Vagina (tissue), 2 donors: ENCODE results near the gene MPP1. TPM values are rescaled to one million over a fixed set of nuclear protein-coding genes. Genes with fewer than 3 reads are reported as not detected.

Source experiments
- DNase-seq, 2 donors: peaks; one replicate each; pipeline ENCODE4 v3.0.0-alpha.2; 2017; ENCODE audit errors: extremely low spot score in 2 of 2
- H3K27ac ChIP-seq: fragments of 200-600 bp; sonication (generic); one replicate; pipeline ENCODE4 v1.5.1; 2019
- H3K27me3 ChIP-seq: fragments of 200-600 bp; sonication (generic); one replicate; pipeline ENCODE4 v1.5.1; 2019
- H3K36me3 ChIP-seq, 2 donors: fragments of 200-600 bp; sonication (generic); one replicate each; pipeline ENCODE4 v1.5.1; 2017 to 2019
- H3K4me1 ChIP-seq: fragments of 200-600 bp; sonication (generic); one replicate; pipeline ENCODE4 v1.5.1; 2019
- H3K4me3 ChIP-seq, 2 donors: fragments of 200-600 bp; sonication (generic); 1 replicate in 1 of 2; 2 replicates in 1 of 2; pipeline ENCODE4 v1.5.1; 2016 to 2019
- H3K9me3 ChIP-seq: fragments of 200-600 bp; sonication (generic); one replicate; pipeline ENCODE4 v1.5.1; 2019
- CTCF ChIP-seq, 3 experiments: fragments of 450-650 bp in 2 of 3; fragments of 200-600 bp in 1 of 3; sonication (generic) in 1 of 3; IDR thresholded peaks; one replicate each; pipeline ENCODE4 v1.5.1; 2017 to 2019; ENCODE audit warnings: antibody characterized with exemption in 3 of 3, mild to moderate bottlenecking in 2 of 3, moderate library complexity in 2 of 3
- POLR2A ChIP-seq, 2 donors: fragments of 450-650 bp; IDR thresholded peaks; one replicate each; pipeline ENCODE4 v1.6.1; 2017; ENCODE audit warnings: antibody characterized with exemption in 2 of 2, mild to moderate bottlenecking in 2 of 2, moderate library complexity in 2 of 2
- POLR2AphosphoS5 ChIP-seq, 2 donors: sonication (generic); formaldehyde crosslinking; IDR thresholded peaks; one replicate each; pipeline ENCODE4 v1.9.0; 2017; ENCODE audit warnings: antibody characterized with exemption in 2 of 2, mild to moderate bottlenecking in 2 of 2, low read depth in 1 of 2; ENCODE audit not compliant: insufficient read depth in 1 of 2
- intact Hi-C: fragments of 100-400 bp; cut with DNase I; formaldehyde crosslinking; loops from one replicate; pipeline ENCODE4 v1.15.1; 2023
- small RNA-seq: library from RNA; depleted of rRNA; stranded (forward); fragments of <200 nt; gene quantifications from one replicate; pipeline ENCODE3, GENCODE V24; 2016
- total RNA-seq: library from RNA; depleted of rRNA; stranded (reverse); fragments of >200 nt; gene quantifications from one replicate; pipeline ENCODE4 v1.2.3, GENCODE V29; 2016

The MPP1 gene
- total RNA-seq, 1 donor from 2014 or later, result 15.7 TPM

GRCh38 chrX:154731881-154732280, 73.4 kb downstream of the MPP1 start:
- DNase-seq, result no peak
- intact Hi-C loops, result no loop called here
- Histone ChIP-seq H3K27ac (no peak overlapping the region), H3K36me3 (no peaks in the 10 kb centered on the region), H3K4me3 (no peak overlapping the region), H3K4me1 (peaks cover 44% of the 10 kb centered on the region), H3K27me3 (no peaks in the 10 kb centered on the region), H3K9me3 (no peaks in the 10 kb centered on the region)
- no peak for TF ChIP-seq CTCF (IDR thresholded peaks at IDR 0.05)

DNA sequence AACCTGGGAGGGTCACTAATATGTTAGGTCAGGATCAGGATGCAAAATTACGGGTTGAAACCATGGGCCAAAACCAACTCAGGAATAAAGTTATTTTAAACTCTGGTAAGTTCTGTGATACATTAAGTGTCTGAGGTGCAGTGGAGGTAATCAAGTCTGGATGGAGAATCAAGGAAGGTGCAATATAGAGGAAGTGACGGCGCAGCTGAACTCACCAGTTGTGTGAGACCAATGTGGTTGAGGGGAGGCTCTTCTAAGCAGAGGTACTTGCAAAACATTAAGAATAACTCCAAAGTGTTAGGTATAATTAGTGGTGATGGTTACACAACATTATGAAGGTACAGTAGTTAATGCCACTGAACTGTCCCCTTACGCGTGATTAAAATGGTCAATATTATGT, 74.1 kb downstream of the MPP1 start:
- no peaks in the 10 kb centered on the region for H3K9me3 ChIP-seq
- intact Hi-C loops, result no loop called here
- H3K4me3 ChIP-seq, result no peak overlapping the region
- H3K27ac ChIP-seq, result no peak overlapping the region
- no peak for TF ChIP-seq CTCF (IDR thresholded peaks at IDR 0.05)
- TF ChIP-seq POLR2AphosphoS5 (IDR thresholded peaks at IDR 0.05; ENCODE audit: insufficient read depth in 1 of 2, low read depth in 1 of 2), result no peak
- no peak for TF ChIP-seq POLR2A (IDR thresholded peaks at IDR 0.05)
- no peaks in the 10 kb centered on the region for H3K36me3 ChIP-seq
- H3K27me3 ChIP-seq, result no peaks in the 10 kb centered on the region
- H3K4me1 ChIP-seq, result peaks cover 44% of the 10 kb centered on the region
- no peak for DNase-seq

DNA sequence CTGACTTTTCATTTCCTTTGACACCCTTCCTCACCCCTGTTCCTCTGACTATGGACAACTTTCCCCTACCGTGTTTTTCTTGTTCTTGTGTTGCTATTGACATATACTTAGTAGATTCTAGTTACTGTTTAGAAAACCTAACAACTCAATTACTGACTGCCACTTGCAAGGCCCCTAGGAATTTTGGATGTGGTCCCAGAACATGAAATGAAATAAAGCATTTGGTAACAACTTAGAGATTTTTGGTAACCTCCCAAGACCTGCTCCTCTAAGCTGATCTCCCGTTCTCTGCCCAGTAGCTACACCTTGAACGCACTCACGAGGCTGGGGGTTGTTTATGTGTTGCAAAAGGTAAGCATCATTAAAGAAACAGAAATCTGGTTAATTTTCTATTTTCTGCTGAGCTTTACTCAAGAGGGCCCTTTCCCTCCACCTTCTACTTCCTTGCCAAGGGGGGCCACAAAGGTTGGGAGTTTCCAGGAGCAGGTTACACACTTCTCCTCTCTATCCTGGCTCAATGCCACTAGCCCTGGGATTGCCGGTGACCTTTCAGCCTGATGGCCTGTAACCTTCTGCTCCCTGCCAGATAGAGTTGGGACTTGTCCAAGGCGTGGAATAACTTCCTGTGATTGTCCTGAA, 74.9 kb downstream of the MPP1 start:
- Histone ChIP-seq H3K27me3 (no peaks in the 10 kb centered on the region), H3K36me3 (no peaks in the 10 kb centered on the region), H3K4me3 (no peak overlapping the region), H3K9me3 (no peaks in the 10 kb centered on the region), H3K4me1 (peaks cover 44% of the 10 kb centered on the region), H3K27ac (no peak overlapping the region)
- DNase-seq, result no peak
- intact Hi-C loops, result no loop called here
- TF ChIP-seq POLR2A (IDR thresholded peaks at IDR 0.05) (no peak), POLR2AphosphoS5 (IDR thresholded peaks at IDR 0.05; ENCODE audit: insufficient read depth in 1 of 2, low read depth in 1 of 2) (no peak), CTCF (IDR thresholded peaks at IDR 0.05) (no peak)

DNA sequence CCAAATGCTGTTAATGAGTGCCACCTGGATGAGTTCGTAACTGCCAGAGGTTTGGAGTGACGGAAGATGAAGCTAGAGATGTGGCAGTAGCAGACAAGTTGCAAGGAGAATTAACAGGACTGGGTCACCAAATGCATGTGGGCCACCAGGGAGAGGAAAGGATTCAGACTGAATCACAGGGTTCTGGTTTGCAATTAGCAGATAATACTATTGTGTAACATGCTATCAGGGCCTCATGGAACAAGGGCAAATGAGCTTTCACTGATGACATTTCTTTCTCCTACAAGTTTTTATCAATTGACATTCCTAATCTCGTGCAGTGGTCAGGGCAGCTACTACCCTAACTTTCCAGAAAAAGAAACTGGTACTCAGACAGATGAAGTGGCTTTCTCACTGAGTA, 75.8 kb downstream of the MPP1 start:
- no peak for DNase-seq
- H3K27me3 ChIP-seq, result no peaks in the 10 kb centered on the region
- H3K9me3 ChIP-seq, result no peaks in the 10 kb centered on the region
- H3K27ac ChIP-seq, result no peak overlapping the region
- peaks cover 34% of the 10 kb centered on the region for H3K4me1 ChIP-seq
- H3K4me3 ChIP-seq, result no peak overlapping the region
- intact Hi-C loops, result no loop called here
- TF ChIP-seq POLR2A (IDR thresholded peaks at IDR 0.05), result no peak
- TF ChIP-seq POLR2AphosphoS5 (IDR thresholded peaks at IDR 0.05; ENCODE audit: insufficient read depth in 1 of 2, low read depth in 1 of 2), result no peak
- TF ChIP-seq CTCF (IDR thresholded peaks at IDR 0.05), result no peak
- H3K36me3 ChIP-seq, result no peaks in the 10 kb centered on the region

Small RNA genes within 50 kb of the gene (small RNA-seq; reads per million reads assigned to genes)
- gene SNORA36A, result not detected

Other genes with a start within 250 kb of the MPP1 start
- gene CTAG1A, start 220.4 kb downstream of the MPP1 start, total RNA-seq, result not detected
- gene CTAG1B, start 186.2 kb downstream of the MPP1 start, total RNA-seq, result not detected
- gene CTAG2, start 151.9 kb downstream of the MPP1 start, total RNA-seq, result not detected
- 7.6 TPM for gene GAB3, start 54.4 kb downstream of the MPP1 start, total RNA-seq
- 22.8 TPM for gene DKC1, start 42.6 kb downstream of the MPP1 start, total RNA-seq
- not detected for gene SMIM9, start 29.2 kb upstream of the MPP1 start, total RNA-seq
- gene F8A1, start 80.9 kb upstream of the MPP1 start, total RNA-seq, result 8.1 TPM
- 5.4 TPM for gene F8, start 217.2 kb upstream of the MPP1 start, total RNA-seq
- 53.5 TPM for gene FUNDC2, start 221.4 kb upstream of the MPP1 start, total RNA-seq